Measurements from ENCODE around the gene STX12.

The STX12 gene

DNA sequence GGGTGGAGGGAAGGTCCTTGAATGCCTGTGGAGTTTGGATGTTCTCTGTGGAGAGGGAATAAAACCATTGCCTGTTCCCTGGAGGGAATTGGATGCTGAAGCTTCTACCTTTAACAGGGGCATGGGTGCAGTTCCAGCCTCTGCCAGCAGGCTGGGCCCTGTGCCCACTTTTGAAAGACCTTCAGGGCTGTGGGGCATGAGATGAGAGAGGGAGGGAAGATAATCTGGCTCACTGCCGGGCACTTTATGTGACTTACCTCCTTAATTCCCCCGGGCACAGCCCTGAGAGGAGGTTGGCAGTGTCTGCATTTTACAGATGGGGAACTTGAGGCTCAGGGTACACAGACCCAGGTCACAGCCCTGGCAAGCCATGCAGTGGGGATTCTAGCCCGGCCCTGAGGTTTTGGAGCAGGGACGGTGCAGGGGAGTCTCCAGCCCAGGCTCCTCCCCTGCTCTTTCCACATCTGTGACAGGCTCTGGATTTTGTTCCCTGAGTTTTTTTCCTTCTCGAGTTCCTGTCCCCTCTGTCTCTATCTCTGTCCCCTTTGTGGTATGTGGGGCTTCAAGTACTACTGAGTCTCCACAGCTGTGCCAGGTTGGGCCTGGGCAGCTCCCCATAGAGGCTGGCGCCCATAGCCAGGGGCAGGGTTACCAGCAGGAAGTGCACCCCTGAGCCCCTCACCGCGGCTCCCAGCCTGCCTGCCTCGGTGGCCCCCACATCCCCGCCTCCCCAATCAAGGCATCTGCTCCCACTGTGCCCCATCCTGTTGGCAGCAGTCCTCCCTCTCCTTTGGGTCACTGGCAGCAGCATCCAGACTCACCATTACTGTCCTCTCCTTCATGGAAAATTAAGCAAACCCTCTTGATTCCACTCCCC lies 85.3 kb downstream of the STX12 start:
- Histone ChIP-seq H4K20me1 (ENCODE audit: insufficient read depth, low read length, poor library complexity, severe bottlenecking) (no peaks in the 10 kb centered on the region), H3F3A (ENCODE audit: low read depth) (no peaks in the 10 kb centered on the region), H2AFZ (ENCODE audit: low read length) (peak overlapping the region; percentile 58; the same call in 1 of the 2 replicates), H3K4me3 (ENCODE audit: low read length, poor library complexity, severe bottlenecking) (no peak overlapping the region), H3K27me3 (ENCODE audit: insufficient read depth, low read length, poor library complexity, severe bottlenecking) (no peaks in the 10 kb centered on the region), H3K9ac (ENCODE audit: low read depth, low read length, poor library complexity, severe bottlenecking) (no peak overlapping the region), H3K9me2 (replicated peaks; ENCODE audit: low read depth, low read length) (no peaks in the 10 kb centered on the region), H3K36me3 (ENCODE audit: insufficient read depth, low read length) (no peaks in the 10 kb centered on the region), H3K9me3 (ENCODE audit: insufficient read depth, low read depth, low read length) (no peaks in the 10 kb centered on the region), H3K79me2 (ENCODE audit: insufficient read depth, low read length) (no peaks in the 10 kb centered on the region), H3K4me2 (ENCODE audit: low read depth, low read length, poor library complexity, severe bottlenecking) (peak overlapping the region; percentile 36), H3K4me1 (ENCODE audit: insufficient read depth, low read length, poor library complexity, severe bottlenecking) (peaks cover 10% of the 10 kb centered on the region)
- no peak for TF ChIP-seq EZH2phosphoT487 (IDR thresholded peaks at IDR 0.05; ENCODE audit: borderline replicate concordance)
- TF ChIP-seq, protein P1, sequence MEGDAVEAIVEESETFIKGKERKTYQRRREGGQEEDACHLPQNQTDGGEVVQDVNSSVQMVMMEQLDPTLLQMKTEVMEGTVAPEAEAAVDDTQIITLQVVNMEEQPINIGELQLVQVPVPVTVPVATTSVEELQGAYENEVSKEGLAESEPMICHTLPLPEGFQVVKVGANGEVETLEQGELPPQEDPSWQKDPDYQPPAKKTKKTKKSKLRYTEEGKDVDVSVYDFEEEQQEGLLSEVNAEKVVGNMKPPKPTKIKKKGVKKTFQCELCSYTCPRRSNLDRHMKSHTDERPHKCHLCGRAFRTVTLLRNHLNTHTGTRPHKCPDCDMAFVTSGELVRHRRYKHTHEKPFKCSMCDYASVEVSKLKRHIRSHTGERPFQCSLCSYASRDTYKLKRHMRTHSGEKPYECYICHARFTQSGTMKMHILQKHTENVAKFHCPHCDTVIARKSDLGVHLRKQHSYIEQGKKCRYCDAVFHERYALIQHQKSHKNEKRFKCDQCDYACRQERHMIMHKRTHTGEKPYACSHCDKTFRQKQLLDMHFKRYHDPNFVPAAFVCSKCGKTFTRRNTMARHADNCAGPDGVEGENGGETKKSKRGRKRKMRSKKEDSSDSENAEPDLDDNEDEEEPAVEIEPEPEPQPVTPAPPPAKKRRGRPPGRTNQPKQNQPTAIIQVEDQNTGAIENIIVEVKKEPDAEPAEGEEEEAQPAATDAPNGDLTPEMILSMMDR (conservative IDR thresholded peaks at IDR 0.05; ENCODE audit: low read length) = peak; percentile 99

DNA sequence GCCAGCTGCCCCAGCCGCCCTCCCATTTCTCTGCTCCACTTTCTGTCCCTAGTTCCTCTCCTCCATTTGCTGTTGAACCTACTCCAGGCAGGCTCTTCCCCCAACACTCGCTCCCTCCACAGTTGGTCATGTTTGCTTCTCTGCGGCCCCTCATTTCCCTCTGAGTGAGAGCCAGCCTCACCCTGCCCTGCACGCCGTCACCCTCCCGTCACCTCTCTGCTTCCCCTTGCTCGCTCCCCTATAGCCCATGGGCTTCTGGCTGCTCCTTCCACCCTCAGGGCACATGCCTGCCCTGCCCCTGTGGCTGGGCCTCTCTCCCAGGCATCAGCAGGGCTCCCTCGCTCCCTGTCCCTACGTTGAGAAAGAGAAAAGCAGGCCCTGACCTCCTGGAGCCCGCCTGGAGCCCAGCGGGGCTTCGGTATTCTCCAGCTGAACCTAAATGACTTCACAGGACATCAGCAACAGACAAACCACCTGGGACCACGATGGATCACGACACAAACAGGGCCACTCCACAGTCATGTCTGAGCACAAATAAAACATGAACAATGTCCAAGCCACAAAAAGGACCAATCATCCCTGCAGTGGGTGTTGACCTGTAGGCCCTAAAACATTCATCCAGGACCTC lies 86.0 kb downstream of the STX12 start:
- Histone ChIP-seq H3F3A (ENCODE audit: low read depth) (no peaks in the 10 kb centered on the region), H4K20me1 (ENCODE audit: insufficient read depth, low read length, poor library complexity, severe bottlenecking) (no peaks in the 10 kb centered on the region), H3K27me3 (ENCODE audit: insufficient read depth, low read length, poor library complexity, severe bottlenecking) (no peaks in the 10 kb centered on the region), H3K79me2 (ENCODE audit: insufficient read depth, low read length) (no peaks in the 10 kb centered on the region), H3K4me2 (ENCODE audit: low read depth, low read length, poor library complexity, severe bottlenecking) (no peak overlapping the region), H3K36me3 (ENCODE audit: insufficient read depth, low read length) (no peaks in the 10 kb centered on the region), H2AFZ (ENCODE audit: low read length) (no peak overlapping the region), H3K9me2 (replicated peaks; ENCODE audit: low read depth, low read length) (no peaks in the 10 kb centered on the region), H3K4me3 (ENCODE audit: low read length, poor library complexity, severe bottlenecking) (no peak overlapping the region), H3K9ac (ENCODE audit: low read depth, low read length, poor library complexity, severe bottlenecking) (no peak overlapping the region), H3K9me3 (ENCODE audit: insufficient read depth, low read depth, low read length) (no peaks in the 10 kb centered on the region), H3K4me1 (ENCODE audit: insufficient read depth, low read length, poor library complexity, severe bottlenecking) (peaks cover 18% of the 10 kb centered on the region)
- TF ChIP-seq, protein P1 (conservative IDR thresholded peaks at IDR 0.05; ENCODE audit: low read length) = no peak
- TF ChIP-seq EZH2phosphoT487 (IDR thresholded peaks at IDR 0.05; ENCODE audit: borderline replicate concordance) = no peak

DNA sequence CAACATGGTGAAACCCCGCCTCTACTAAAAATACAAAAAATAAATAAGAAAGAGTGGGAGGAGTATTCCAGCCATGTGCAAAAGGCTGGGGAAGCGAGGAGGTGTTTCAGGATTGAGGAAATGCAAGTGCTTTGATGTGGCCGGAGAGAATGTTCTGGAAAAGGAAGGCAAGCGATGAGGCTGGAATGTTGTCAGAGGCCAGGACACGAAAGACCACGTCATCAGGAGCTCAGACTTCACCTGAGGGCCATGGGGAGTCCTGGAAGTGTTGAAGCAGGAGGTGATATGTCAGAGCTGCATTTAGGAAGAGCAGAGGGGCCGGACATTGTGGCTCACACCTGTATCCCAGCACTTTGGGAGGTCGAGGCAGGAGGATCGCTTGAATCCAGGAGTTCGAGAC lies 88.4 kb downstream of the STX12 start:
- H3K79me2 ChIP-seq (ENCODE audit: insufficient read depth, low read length) = no peaks in the 10 kb centered on the region
- no peaks in the 10 kb centered on the region for H3K27me3 ChIP-seq (ENCODE audit: insufficient read depth, low read length, poor library complexity, severe bottlenecking)
- no peaks in the 10 kb centered on the region for H3K9me3 ChIP-seq (ENCODE audit: insufficient read depth, low read depth, low read length)
- H3K9ac ChIP-seq (ENCODE audit: low read depth, low read length, poor library complexity, severe bottlenecking) = no peak overlapping the region
- no peaks in the 10 kb centered on the region for H3F3A ChIP-seq (ENCODE audit: low read depth)
- no peak overlapping the region for H2AFZ ChIP-seq (ENCODE audit: low read length)
- no peaks in the 10 kb centered on the region for H4K20me1 ChIP-seq (ENCODE audit: insufficient read depth, low read length, poor library complexity, severe bottlenecking)
- no peaks in the 10 kb centered on the region for H3K9me2 ChIP-seq (replicated peaks; ENCODE audit: low read depth, low read length)
- TF ChIP-seq, protein P1 (conservative IDR thresholded peaks at IDR 0.05; ENCODE audit: low read length) = no peak
- TF ChIP-seq EZH2phosphoT487 (IDR thresholded peaks at IDR 0.05; ENCODE audit: borderline replicate concordance) = no peak
- no peak overlapping the region for H3K4me3 ChIP-seq (ENCODE audit: low read length, poor library complexity, severe bottlenecking)
- H3K36me3 ChIP-seq (ENCODE audit: insufficient read depth, low read length) = no peaks in the 10 kb centered on the region
- peaks cover 23% of the 10 kb centered on the region for H3K4me1 ChIP-seq (ENCODE audit: insufficient read depth, low read length, poor library complexity, severe bottlenecking)
- H3K4me2 ChIP-seq (ENCODE audit: low read depth, low read length, poor library complexity, severe bottlenecking) = no peak overlapping the region
